Caco-2 (cell line): ENCODE measurements around the gene NCAPD3. TPM values are rescaled to one million over a fixed set of nuclear protein-coding genes. Genes with fewer than 3 reads are reported as not detected.

ENCODE experiments used
- BruUV-seq: library from RNA; stranded (reverse); fragments of 400-500 nt; replicated peaks from 2 replicates; lab custom pipeline; 2021; lab: Mats Ljungman, UMichigan
- CTCF ChIA-PET: fragments of 300-600 bp; sonication (Branson Sonifier 250); formaldehyde crosslinking; loops from one replicate; lab custom pipeline; 2022; ENCODE audit warnings: antibody characterized with exemption; lab: Charles Lee
- POLR2A ChIA-PET: fragments of 300-600 bp; sonication (Branson Sonifier 250); formaldehyde crosslinking; loops from one replicate; lab custom pipeline; 2022; ENCODE audit warnings: antibody characterized with exemption; lab: Charles Lee
- DNase-seq, 2 experiments: peaks; one replicate each; pipeline versions ENCODE4 v3.0.0 to v3.0.0-alpha.2; 2020 to 2022
- H3K27me3 ChIP-seq: replicated peaks from 2 replicates; pipeline ENCODE4 v1.6.0; 2011; ENCODE audit warnings: low read length; ENCODE audit not compliant: control insufficient read depth, insufficient read depth
- H3K36me3 ChIP-seq: 2 replicates; pipeline ENCODE4 v1.5.1; 2011; ENCODE audit warnings: low read length; ENCODE audit not compliant: control insufficient read depth, insufficient read depth
- H3K4me1 ChIP-seq: fragments of 250-450 bp; sonication (Bioruptor Pico); 2 replicates; pipeline ENCODE4 v1.5.1; 2020; ENCODE audit warnings: mild to moderate bottlenecking
- H3K4me3 ChIP-seq: 2 replicates; pipeline ENCODE4 v1.5.1; 2011; ENCODE audit warnings: low read depth, mild to moderate bottlenecking, control low read depth, low read length
- H3K9me3 ChIP-seq: fragments of 250-450 bp; sonication (Bioruptor Pico); 2 replicates; pipeline ENCODE4 v1.5.1; 2020; ENCODE audit warnings: mild to moderate bottlenecking, moderate library complexity
- H3K27ac Mint-ChIP-seq: one replicate; pipeline ENCODE4 v1.8.0; 2022; ENCODE audit warnings: mixed read lengths; ENCODE audit not compliant: unreplicated experiment
- H3K27me3 Mint-ChIP-seq: one replicate; pipeline ENCODE4 v1.8.0; 2022; ENCODE audit warnings: mixed read lengths; ENCODE audit not compliant: insufficient read depth, unreplicated experiment
- H3K36me3 Mint-ChIP-seq: one replicate; pipeline ENCODE4 v1.8.0; 2022; ENCODE audit warnings: mild to moderate bottlenecking, mixed read lengths; ENCODE audit not compliant: insufficient read depth, unreplicated experiment
- H3K4me1 Mint-ChIP-seq: one replicate; pipeline ENCODE4 v1.8.0; 2022; ENCODE audit warnings: low read depth, mixed read lengths; ENCODE audit not compliant: unreplicated experiment
- H3K4me3 Mint-ChIP-seq: one replicate; pipeline ENCODE4 v1.8.0; 2022; ENCODE audit warnings: mild to moderate bottlenecking, moderate library complexity, mixed read lengths; ENCODE audit not compliant: unreplicated experiment
- H3K9me3 Mint-ChIP-seq: one replicate; pipeline ENCODE4 v1.8.0; 2022; ENCODE audit warnings: mixed read lengths; ENCODE audit not compliant: unreplicated experiment
- CTCF ChIP-seq, 2 experiments: fragments of 200-600 bp in 1 of 2; IDR thresholded peaks; 1 replicate in 1 of 2; 2 replicates in 1 of 2; pipeline versions ENCODE4 v1.5.1 to v1.8.0; 2011 to 2022; ENCODE audit warnings: antibody characterized with exemption in 1 of 2, control low read depth in 1 of 2, inconsistent platforms in 1 of 2, low read depth in 1 of 2, low read length in 1 of 2, mild to moderate bottlenecking in 1 of 2, moderate library complexity in 1 of 2; ENCODE audit not compliant: insufficient read depth in 1 of 2, severe bottlenecking in 1 of 2, unreplicated experiment in 1 of 2
- intact Hi-C: fragments of 100-400 bp; cut with micrococcal nuclease; formaldehyde crosslinking; loops from one replicate; pipeline ENCODE4 v1.10.0; 2022; ENCODE audit not compliant: unreplicated experiment
- total RNA-seq: library from RNA; stranded (reverse); gene quantifications from 2 replicates; pipeline ENCODE4 v1.2.3, GENCODE V29; 2022

The NCAPD3 gene
- total RNA-seq, 1 experiment from 2014 or later: 108 TPM

- BruUV-seq: no TSS peak
- CTCF ChIA-PET: interaction anchor here (1.3 to 2.2 kb wide), 2 partner anchors 90 to 212 kb away, joined by 7 to 8 read pairs; no protein-coding TSS in a partner anchor
- Mint-ChIP-seq H3K4me3 (no peak overlapping the region), H3K27ac (no peak overlapping the region), H3K9me3 (no peaks in the 10 kb centered on the region), H3K4me1 (no peaks in the 10 kb centered on the region), H3K27me3 (peaks cover 33% of the 10 kb centered on the region), H3K36me3 (peaks cover 11% of the 10 kb centered on the region)
- Histone ChIP-seq H3K4me1 (no peaks in the 10 kb centered on the region), H3K36me3 (no peaks in the 10 kb centered on the region), H3K27me3 (no peaks in the 10 kb centered on the region), H3K9me3 (no peaks in the 10 kb centered on the region), H3K4me3 (no peak overlapping the region)
- POLR2A ChIA-PET: no interaction called here
- intact Hi-C loops: loop anchor here (1.0 to 2.0 kb wide), 3 partner anchors 41 to 213 kb away; no protein-coding TSS in a partner anchor
- peak; percentile 70 to 73 for DNase-seq
- peak; percentile 88 to 93 for TF ChIP-seq CTCF (IDR thresholded peaks at IDR 0.05; ENCODE audit: insufficient read depth in 1 of 2, low read depth in 1 of 2, low read length in 1 of 2, severe bottlenecking in 1 of 2, unreplicated experiment in 1 of 2)
Measured at GRCh38 chr11:134139873-134140331, 83.9 kb downstream of the NCAPD3 start.

GRCh38 chr11:134139303-134139872, 84.4 kb downstream of the NCAPD3 start:
- Mint-ChIP-seq H3K4me1 (no peaks in the 10 kb centered on the region), H3K4me3 (no peak overlapping the region), H3K27ac (no peak overlapping the region), H3K9me3 (peaks cover 3% of the 10 kb centered on the region), H3K27me3 (peaks cover 36% of the 10 kb centered on the region), H3K36me3 (peaks cover 10% of the 10 kb centered on the region)
- no peaks in the 10 kb centered on the region for H3K9me3 ChIP-seq
- TF ChIP-seq CTCF (IDR thresholded peaks at IDR 0.05; ENCODE audit: insufficient read depth in 1 of 2, low read depth in 1 of 2, low read length in 1 of 2, severe bottlenecking in 1 of 2, unreplicated experiment in 1 of 2): no peak
- H3K4me3 ChIP-seq: no peak overlapping the region
- no TSS peak for BruUV-seq
- DNase-seq: no peak
- no peaks in the 10 kb centered on the region for H3K36me3 ChIP-seq
- ChIA-PET CTCF (interaction anchor here (2.2 kb wide), 1 partner anchor 89 kb away, joined by 8 read pairs; no protein-coding TSS in a partner anchor), POLR2A (no interaction called here)
- no peaks in the 10 kb centered on the region for H3K27me3 ChIP-seq
- intact Hi-C loops: loop anchor here (1.0 to 2.0 kb wide), 3 partner anchors 41 to 212 kb away; no protein-coding TSS in a partner anchor
- no peaks in the 10 kb centered on the region for H3K4me1 ChIP-seq

- H3K9me3 Mint-ChIP-seq: peaks cover 13% of the 10 kb centered on the region
- no peak for TF ChIP-seq CTCF (IDR thresholded peaks at IDR 0.05; ENCODE audit: insufficient read depth in 1 of 2, low read depth in 1 of 2, low read length in 1 of 2, severe bottlenecking in 1 of 2, unreplicated experiment in 1 of 2)
- H3K36me3 Mint-ChIP-seq: peaks cover under 1% of the 10 kb centered on the region
- Histone ChIP-seq H3K4me3 (no peak overlapping the region), H3K4me1 (no peaks in the 10 kb centered on the region), H3K27me3 (no peaks in the 10 kb centered on the region), H3K9me3 (0 out of 2 replicates have a peak, but pooled peaks cover 3% of the 10 kb centered on the region), H3K36me3 (no peaks in the 10 kb centered on the region)
- intact Hi-C loops: loop anchor here (2.0 kb wide), 1 partner anchor 40 kb away; no protein-coding TSS in a partner anchor
- H3K27ac Mint-ChIP-seq: no peak overlapping the region
- ChIA-PET POLR2A (no interaction called here), CTCF (no interaction called here)
- peaks cover 34% of the 10 kb centered on the region for H3K27me3 Mint-ChIP-seq
- no peaks in the 10 kb centered on the region for H3K4me1 Mint-ChIP-seq
- no peak overlapping the region for H3K4me3 Mint-ChIP-seq
- no peak for DNase-seq
- no TSS peak for BruUV-seq
Measured at GRCh38 chr11:134138376-134138775, 85.4 kb downstream of the NCAPD3 start.
